GM18519 (cell line): Measurements from ENCODE around the gene CEBPA.

Source experiments
- ATAC-seq: cut with Tn5 transposase; IDR thresholded peaks from one replicate; pipeline ENCODE4 v1.9.1; 2021; ENCODE audit warnings: mild to moderate bottlenecking, moderate library complexity; ENCODE audit not compliant: unreplicated experiment, low FRiP score

Gene CEBPA

GRCh38 chr19:33254245-33254824, 48.0 kb downstream of the CEBPA start:
- ATAC-seq = no peak

GRCh38 chr19:33252971-33253370, 49.4 kb downstream of the CEBPA start:
- ATAC-seq = no peak

DNA sequence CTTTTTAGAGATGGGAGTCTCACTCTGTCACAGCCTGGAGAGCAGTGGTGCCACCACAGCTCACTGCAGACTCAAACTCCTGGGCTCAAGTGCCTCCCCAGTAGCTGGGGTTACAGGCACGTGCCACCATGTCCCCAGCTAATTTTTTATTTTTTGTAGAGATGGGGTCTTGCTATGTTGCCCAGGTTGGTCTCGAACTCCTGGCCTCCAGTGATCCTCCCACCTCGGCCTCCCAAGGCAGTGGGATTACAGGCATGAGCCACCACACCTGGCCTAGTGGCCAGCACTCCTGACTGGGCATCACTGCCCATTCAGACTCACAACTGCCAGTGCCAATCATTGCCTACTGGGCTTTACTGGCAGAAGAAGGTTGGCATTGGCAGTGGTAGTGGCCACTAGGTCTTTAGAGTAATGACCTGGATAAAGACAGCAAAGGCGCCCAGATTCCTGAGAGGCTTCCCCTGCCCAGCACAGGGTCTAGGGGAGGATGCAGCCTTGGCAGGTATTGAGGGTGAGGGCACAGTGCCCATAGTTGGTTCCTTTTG, 49.8 kb downstream of the CEBPA start:
- no peak for ATAC-seq

- ATAC-seq = no peak
Observed at GRCh38 chr19:33251526-33252090, 50.7 kb downstream of the CEBPA start.

DNA sequence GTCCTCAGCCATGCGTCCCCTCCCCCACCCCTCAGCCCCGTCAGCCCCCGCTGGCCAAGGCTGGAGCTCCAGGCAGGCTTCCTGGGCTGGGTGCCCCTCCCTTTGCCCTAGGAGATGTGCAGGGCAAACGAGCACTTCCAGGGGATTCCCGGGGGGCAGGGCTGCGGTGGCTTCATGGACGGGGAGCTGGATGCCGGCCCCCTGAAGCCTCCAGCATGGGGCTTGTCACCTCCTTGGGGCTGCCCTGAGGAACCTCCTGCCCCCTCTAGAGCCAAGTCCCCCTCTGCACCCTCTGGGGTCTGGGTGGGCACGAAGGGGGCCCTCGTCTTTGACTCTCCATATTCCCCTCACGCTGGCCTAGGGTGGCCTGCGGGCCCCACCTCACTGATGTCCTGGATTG, 51.3 kb downstream of the CEBPA start:
- ATAC-seq = no peak

DNA sequence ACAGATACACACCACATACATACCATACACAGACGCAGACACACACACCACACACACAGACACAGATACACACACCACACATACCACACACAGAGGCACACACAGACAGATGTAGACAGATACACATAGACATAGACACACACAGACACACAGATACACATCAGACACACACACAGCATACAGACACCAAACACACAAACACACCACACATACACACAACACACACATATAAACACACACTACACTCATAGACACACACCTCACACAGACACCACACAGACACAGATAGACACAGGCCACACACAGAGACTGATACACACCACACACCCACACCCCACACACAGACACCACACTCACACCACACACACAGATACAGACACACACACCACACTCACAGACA, 51.8 kb downstream of the CEBPA start:
- ATAC-seq = no peak
